A673 (cell line): ENCODE data around the gene RGS7. TPM values are rescaled to one million over a fixed set of nuclear protein-coding genes. Genes with fewer than 3 reads are reported as not detected.

Source experiments
- BruUV-seq: library from RNA; stranded (reverse); fragments of 400-500 nt; replicated peaks from 2 replicates; lab custom pipeline; 2021; lab: Mats Ljungman, UMichigan
- CTCF ChIA-PET: fragments of 300-600 bp; sonication (Branson Sonifier 250); formaldehyde crosslinking; loops from one replicate; lab custom pipeline; 2022; ENCODE audit warnings: antibody characterized with exemption; lab: Charles Lee
- POLR2A ChIA-PET: fragments of 300-600 bp; sonication (Branson Sonifier 250); formaldehyde crosslinking; loops from one replicate; lab custom pipeline; 2022; ENCODE audit warnings: antibody characterized with exemption; ENCODE audit not compliant: low non-redundant PET; lab: Charles Lee
- DNase-seq: peaks from one replicate; pipeline ENCODE4 v3.0.0-alpha.2; 2015; ENCODE audit warnings: low spot score
- H3K27ac ChIP-seq: fragments of 200-600 bp; sonication (generic); 2 replicates; pipeline ENCODE4 v1.5.1; 2016; ENCODE audit warnings: mixed run types, low read depth, mild to moderate bottlenecking, mixed read lengths, antibody characterized with exemption, low read length; ENCODE audit not compliant: poor library complexity, severe bottlenecking
- H3K27me3 ChIP-seq: fragments of 200-600 bp; sonication (generic); replicated peaks from 2 replicates; pipeline ENCODE4 v1.6.1; 2017; ENCODE audit warnings: mixed run types, low read depth, mild to moderate bottlenecking, mixed read lengths, antibody characterized with exemption, low read length; ENCODE audit not compliant: insufficient read depth, poor library complexity
- H3K36me3 ChIP-seq: fragments of 200-600 bp; sonication (generic); 2 replicates; pipeline ENCODE4 v1.6.1; 2016; ENCODE audit warnings: mixed run types, mild to moderate bottlenecking, mixed read lengths, antibody characterized with exemption, low read length; ENCODE audit not compliant: insufficient read depth, poor library complexity, severe bottlenecking
- H3K4me1 ChIP-seq: fragments of 200-600 bp; sonication (generic); 2 replicates; pipeline ENCODE4 v1.6.1; 2017; ENCODE audit warnings: mixed run types, mild to moderate bottlenecking, mixed read lengths, antibody characterized with exemption, low read length; ENCODE audit not compliant: insufficient read depth, poor library complexity, severe bottlenecking
- H3K4me3 ChIP-seq: fragments of 200-600 bp; sonication (generic); 2 replicates; pipeline ENCODE4 v1.5.1; 2016; ENCODE audit warnings: low read depth, mixed run types, mild to moderate bottlenecking, mixed read lengths, low read length; ENCODE audit not compliant: poor library complexity, severe bottlenecking
- H3K9me3 ChIP-seq: fragments of 200-600 bp; sonication (generic); 2 replicates; pipeline ENCODE4 v1.6.1; 2016; ENCODE audit warnings: mixed run types, low read depth, mild to moderate bottlenecking, mixed read lengths, antibody characterized with exemption, low read length; ENCODE audit not compliant: poor library complexity, severe bottlenecking
- CTCF ChIP-seq: fragments of 300-800, 200-600 bp; sonication (generic); conservative IDR thresholded peaks from 2 replicates; pipeline ENCODE4 v1.5.1; 2017; ENCODE audit warnings: low read depth, mild to moderate bottlenecking, antibody characterized with exemption, low read length, moderate library complexity, mixed read lengths
- EZH2 ChIP-seq: fragments of 200-600 bp; sonication (generic); IDR thresholded peaks from 2 replicates; pipeline ENCODE4 v1.6.1; 2017; ENCODE audit warnings: borderline replicate concordance, low read depth, mild to moderate bottlenecking, mixed read lengths, antibody characterized with exemption, low read length; ENCODE audit not compliant: poor library complexity, severe bottlenecking
- intact Hi-C: fragments of 100-400 bp; cut with micrococcal nuclease; formaldehyde crosslinking; loops from one replicate; pipeline ENCODE4 v1.10.0; 2022; ENCODE audit not compliant: unreplicated experiment
- total RNA-seq: library from RNA; stranded (reverse); gene quantifications from 2 replicates; pipeline ENCODE4 v1.2.3, GENCODE V29; 2021

RGS7 gene
- total RNA-seq, 1 experiment from 2014 or later, result not detected

GRCh38 chr1:241114699-241115233, 242.2 kb downstream of the RGS7 start:
- ChIA-PET POLR2A (no interaction called here), CTCF (no interaction called here)
- no peaks in the 10 kb centered on the region for H3K36me3 ChIP-seq
- H3K27me3 ChIP-seq, result no peaks in the 10 kb centered on the region
- TF ChIP-seq EZH2 (no peak), CTCF (no peak)
- intact Hi-C loops, result no loop called here
- H3K27ac ChIP-seq, result no peak overlapping the region
- no peak overlapping the region for H3K4me3 ChIP-seq
- H3K4me1 ChIP-seq, result no peaks in the 10 kb centered on the region
- BruUV-seq, result no TSS peak
- DNase-seq, result no peak
- no peaks in the 10 kb centered on the region for H3K9me3 ChIP-seq

- TF ChIP-seq EZH2, result no peak
- TF ChIP-seq CTCF, result no peak
- H3K9me3 ChIP-seq, result no peaks in the 10 kb centered on the region
- H3K36me3 ChIP-seq, result no peaks in the 10 kb centered on the region
- intact Hi-C loops, result no loop called here
- H3K27me3 ChIP-seq, result no peaks in the 10 kb centered on the region
- H3K27ac ChIP-seq, result no peak overlapping the region
- no peaks in the 10 kb centered on the region for H3K4me1 ChIP-seq
- no TSS peak for BruUV-seq
- no peak overlapping the region for H3K4me3 ChIP-seq
- ChIA-PET CTCF (no interaction called here), POLR2A (no interaction called here)
- DNase-seq, result no peak
Observed at GRCh38 chr1:241113557-241113956, 243.4 kb downstream of the RGS7 start.

GRCh38 chr1:241109039-241109438, 248.0 kb downstream of the RGS7 start:
- H3K4me3 ChIP-seq, result no peak overlapping the region
- DNase-seq, result no peak
- no TSS peak for BruUV-seq
- no peak for TF ChIP-seq CTCF
- ChIA-PET POLR2A (no interaction called here), CTCF (no interaction called here)
- H3K9me3 ChIP-seq, result no peaks in the 10 kb centered on the region
- no peaks in the 10 kb centered on the region for H3K4me1 ChIP-seq
- no peaks in the 10 kb centered on the region for H3K36me3 ChIP-seq
- H3K27ac ChIP-seq, result no peak overlapping the region
- intact Hi-C loops, result no loop called here
- no peaks in the 10 kb centered on the region for H3K27me3 ChIP-seq
